NCI-H2081 (cell line): ENCODE results near the gene ZNF101.

Experiments
- DNase-seq, 2 experiments: peaks; one replicate each; lab custom pipeline; 2025; lab: John Stamatoyannopoulos, UW

The ZNF101 gene

DNA sequence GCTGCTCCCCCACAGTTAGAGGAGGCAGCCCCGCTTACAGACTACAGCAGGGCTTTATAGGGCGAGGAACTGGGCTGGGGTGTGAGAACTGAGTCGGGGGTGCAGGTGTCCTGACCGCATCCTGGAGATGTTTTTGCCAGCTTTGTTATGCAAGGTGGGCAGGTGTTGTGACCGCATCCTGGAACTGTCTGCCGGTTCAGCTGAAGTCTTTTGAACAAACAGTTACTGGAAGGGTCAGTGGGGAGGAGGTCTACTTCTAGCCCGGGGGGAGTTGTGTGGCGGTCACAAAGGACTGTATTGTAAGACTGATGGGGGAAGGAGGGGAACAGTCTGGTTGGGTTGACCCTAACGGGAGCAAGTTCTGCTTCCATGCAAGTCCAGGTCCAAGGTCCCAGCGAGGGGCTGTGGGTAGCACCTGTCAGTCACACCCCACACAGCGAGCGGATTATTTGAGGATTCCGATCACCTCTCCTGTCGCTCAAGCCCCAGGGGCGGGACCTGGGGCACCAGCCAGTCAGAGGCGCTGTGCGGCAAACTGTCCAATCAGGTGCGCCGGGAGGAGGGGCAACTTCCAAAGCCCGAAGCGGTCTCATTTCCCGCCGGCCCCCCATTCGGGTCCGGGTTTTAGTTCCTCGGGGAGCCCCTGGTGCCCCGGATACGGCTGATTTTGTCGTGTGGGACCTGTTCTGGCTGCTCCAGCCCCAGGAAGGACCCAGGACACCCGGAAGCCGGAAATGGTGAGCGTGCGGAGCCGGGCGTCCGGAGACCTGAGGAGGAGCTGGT lies at the start of gene ZNF101:
Gene ZNF101, plus strand, starts transcription at position 610 of the 783 bp plus-strand sequence. Its CDS starts 125 bp downstream, at position 735.
- peak; percentile 90 to 94 for DNase-seq

DNA sequence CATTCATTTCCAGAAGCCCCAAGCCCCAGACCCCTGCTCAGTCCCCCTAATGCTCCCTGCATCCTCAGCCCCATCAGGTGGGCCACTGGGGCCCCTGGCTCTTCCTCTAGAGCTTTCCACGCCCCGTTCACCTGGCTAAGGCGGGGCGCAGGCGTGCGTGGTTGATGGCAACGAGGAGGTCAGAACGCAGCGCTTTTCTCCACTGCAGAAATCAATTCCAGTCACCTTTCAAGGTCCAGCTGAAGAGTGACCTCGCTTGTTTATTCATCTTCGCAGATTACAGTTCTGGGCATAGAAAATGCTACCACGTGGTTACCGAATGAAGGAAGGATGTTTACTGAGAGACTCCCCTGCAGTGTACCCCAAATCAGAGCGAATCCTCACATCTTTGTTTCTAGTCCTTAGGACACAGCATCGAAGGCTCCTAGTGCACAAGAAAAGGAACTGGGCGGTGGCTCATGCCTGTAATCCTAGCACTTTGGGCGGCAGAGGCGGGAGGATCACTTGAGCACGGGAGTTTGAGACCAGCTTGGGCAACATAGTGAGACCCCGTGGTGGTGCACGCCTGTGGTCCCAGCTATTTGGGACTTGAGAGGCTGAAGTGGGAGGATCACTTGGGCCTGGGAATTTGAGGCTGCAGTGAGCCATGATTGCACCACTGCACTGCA lies 49.3 kb upstream of the ZNF101 start:
- DNase-seq: no peak

DNA sequence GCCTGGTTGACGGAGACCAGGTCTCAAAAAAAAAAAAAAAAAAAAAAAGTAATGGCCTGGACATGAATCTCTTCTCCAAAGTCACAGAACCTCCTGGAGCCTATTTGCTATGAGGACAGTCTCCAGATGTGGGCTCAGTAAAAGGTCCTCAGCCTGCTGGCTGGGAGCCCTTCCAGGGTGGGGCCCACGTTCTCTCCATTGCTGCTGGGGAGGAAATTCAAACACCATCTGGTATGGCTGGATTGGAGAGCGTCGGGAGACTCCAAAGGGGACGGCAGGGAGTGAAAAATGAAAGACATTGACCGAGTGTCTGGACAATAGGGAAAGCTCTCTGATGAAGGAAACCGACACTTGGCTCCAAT lies 48.8 kb upstream of the ZNF101 start:
- no peak for DNase-seq

DNA sequence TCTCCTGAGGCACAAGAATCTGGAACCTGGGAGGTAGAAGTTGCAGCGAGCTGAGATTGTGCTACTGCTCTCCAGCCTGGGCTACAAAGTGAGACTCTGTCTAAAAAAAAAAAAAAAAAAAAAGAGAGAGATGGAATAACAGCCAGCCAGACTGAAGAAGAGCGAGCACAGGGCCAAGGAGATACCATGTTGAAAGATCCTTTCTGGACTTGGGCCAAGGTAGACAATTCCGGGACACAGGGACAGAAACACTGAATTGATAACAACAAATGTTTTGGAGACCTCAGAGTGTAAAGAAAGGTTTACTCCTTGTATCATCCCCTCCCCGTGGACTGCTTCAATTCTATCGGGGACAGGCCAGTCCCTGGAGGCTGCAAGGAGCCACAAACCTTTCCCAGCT lies 45.3 kb upstream of the ZNF101 start:
- DNase-seq: no peak

DNA sequence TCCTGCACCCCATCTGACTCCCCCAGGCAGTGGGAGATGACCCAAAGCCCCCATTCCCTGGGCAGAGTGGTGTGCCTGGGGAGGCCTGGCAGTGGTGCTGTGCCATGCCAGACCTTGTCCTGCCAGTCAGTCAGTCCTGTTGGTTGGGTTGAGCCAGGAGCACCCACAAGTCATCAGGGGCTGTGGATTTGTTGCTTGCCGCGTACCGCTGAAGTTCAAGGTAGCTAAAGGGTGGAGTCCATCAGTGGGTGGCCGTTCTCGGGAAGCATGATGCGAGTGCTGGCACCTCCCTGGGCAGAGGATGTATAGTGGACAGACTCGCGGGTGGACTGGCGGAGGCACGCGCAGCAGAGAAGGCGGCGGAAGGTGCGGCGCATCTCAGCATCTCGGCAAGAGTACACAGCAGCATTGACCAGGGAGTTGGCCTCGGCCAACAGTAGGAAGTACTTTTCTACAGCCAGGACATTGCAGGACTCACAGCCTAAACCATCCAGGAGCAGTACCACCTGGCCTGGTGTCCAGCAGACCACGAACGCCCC lies 44.5 kb upstream of the ZNF101 start:
- DNase-seq: no peak

DNA sequence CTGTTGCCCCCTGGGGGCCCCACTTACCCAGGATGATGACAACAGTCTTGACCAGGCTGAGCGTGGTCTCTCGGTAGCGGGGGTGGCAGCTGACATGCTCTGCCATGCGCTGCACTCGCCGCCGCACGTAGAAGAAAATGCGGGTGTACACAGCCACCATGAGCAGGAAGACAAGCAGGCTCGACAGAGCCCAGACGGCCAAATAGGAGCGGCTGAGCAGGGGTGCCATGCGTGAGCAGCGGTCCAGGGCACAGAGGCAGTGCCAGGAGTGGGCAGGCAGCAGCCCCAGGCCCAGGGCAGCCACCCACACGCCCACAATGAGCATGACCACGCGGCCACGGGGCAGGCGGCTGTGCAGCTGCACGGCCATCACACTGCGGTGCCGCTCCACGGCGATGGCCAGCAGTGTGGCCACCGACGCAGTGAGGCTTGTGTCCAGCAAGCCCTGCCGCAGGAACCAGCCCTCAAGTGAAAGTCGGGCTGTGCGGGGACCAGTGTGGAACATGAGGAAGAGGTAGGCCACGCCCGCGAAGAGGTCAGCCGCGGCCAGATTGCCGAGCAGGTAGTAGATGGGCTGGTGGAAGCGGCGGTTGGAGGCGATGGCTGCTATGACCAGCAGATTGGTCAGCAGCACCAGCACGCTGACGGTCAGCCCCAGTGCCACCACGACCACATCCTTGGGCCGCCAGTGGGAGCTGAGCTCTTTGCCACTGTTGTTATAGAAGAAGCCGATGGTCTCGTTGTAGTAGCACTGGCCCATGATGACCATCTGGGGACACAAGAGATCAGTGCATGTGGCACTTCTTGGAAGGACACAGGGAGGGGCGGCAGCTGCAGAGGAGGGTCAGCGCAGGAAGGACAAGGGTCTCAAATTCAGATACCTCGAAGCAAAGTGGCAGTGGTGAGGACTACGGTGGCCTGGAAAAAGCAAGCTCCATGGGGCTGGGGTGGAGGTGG lies 41.8 kb upstream of the ZNF101 start:
- DNase-seq: no peak

DNA sequence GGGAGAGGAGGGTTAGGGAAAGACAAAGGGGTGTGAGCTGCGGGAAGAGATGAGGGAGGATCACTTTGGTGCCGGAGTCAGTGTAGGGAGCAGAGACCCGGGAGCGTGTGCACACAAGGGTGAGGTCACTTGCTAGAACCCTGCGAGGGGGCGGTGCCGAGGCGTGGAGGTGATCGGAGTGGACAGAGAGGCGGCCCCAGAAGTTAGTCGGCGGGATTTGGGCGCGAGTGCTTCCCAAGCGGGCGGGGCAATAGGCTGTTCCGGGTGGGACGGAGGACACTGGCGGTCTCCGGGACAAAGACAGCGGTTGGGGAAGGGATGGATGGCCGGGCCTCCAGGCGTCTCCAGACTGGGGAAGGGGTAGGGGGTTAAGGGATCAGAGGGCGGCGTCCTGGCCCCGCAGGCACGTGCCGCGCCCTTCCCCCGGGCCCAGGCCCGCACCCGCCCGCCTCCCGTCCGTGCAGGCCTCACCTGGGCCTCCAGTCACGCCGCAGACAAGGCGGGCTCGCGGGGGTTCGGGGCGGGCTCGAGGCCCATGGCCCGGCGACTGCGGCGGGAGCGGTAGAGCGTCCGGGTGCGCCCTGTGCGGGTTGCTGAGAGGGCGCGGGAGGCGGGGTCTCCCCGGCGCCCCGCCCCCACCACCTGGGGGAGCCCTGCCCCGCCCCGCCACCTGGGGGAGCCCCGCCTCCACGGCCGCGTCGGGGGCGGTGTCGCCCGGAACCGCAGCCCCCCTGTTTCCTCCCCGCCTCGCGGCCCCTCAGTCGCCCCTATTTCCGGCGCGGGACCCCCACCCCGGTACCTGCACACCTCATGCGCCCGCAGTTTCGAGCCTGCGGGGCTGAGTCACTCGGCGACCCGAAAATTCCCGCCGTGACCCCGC lies 40.8 kb upstream of the ZNF101 start, which contains the start of gene LPAR2:
Gene LPAR2, minus strand, starts transcription at position 600 of the 880 bp plus-strand sequence. CDS start 945 bp downstream, outside the sequence.
- DNase-seq: peak; percentile 50 to 64

DNA sequence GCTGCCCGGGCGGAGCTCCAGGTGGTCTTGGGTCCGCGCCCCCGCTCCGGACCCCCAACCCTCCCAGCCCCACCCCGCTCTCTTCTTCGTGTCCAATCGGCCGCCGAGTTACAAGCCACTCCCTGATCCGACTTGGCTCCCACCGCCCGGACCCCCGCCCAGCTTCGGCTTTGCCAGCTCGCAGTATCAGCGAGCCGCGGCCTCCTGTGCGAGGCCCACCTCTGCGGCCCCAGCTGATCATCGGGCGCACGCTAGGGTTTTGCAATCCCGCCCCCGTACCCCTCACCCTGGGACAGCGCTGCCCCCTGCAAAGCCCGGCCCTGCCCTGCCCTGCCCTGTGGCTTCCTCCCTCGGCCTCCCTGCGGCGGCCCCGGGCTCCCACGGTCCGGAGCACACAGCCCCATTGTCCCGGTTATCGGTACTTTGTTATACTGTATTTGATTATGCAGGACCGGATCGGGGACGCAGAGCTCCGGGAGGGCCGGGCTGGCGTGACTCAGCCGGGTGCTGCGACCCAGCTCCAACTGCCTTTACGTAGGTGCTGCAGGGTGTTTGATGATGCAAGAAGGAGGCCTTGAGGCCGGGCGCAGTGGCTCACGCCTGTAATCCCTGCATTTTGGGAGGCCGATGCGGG lies 40.0 kb upstream of the ZNF101 start:
- peak; percentile 26 to 50 for DNase-seq

DNA sequence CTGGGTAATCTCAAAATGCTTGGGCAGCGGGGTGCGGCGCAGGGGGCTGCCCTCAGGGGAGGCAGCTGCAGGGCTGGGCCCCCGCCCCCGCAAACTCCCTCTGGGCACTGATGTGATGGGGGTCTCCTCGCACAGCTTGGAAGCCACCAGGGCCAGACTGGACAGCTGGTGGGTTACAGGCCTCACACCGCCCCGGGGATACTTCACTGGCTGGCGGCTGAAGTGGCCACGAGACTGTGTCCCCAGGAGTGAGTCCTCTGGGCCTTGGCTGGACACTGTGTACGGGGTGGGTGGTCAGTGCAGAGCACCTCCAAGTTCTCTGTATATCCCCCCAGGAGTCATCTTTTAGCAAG lies 38.6 kb upstream of the ZNF101 start:
- DNase-seq: no peak

DNA sequence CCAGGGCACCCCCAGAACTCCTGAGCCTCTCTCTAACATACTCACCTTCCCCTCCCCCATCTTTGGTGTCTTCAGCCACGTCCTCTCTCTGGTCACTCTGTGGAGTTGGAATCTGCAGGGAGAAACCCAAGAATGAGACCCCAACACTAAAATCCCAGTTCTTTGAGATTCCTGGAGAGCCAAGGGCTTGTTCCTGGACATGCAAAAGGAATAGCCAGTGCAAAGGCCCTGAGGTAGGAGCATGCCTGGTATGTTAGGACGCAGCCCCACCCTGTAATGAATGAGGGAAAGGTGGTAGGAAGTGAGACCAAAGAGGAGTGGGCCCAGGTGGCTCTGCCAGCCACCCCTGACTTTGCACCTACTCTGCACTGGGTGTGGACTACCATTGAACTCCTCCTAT lies 38.2 kb upstream of the ZNF101 start:
- DNase-seq: no peak

DNA sequence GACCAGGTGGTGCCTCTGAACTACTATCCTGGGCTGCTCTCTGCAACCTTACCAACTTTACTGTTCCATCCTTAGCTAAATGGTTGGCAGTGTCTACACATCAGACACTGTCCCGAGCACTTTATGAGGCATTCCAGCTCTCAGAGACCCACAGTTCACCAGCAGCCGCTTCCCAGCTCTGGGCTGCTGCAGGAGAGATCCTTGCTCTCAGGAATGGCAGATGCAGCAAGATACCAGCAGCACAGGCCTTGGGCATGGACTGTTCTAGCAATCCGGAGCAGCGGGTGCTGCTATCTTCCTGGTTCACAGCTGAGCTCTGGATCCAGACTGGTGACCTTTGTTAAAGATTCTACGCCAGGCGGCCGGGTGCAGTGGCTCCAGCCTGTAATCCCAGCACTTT lies 37.3 kb upstream of the ZNF101 start:
- DNase-seq: no peak

DNA sequence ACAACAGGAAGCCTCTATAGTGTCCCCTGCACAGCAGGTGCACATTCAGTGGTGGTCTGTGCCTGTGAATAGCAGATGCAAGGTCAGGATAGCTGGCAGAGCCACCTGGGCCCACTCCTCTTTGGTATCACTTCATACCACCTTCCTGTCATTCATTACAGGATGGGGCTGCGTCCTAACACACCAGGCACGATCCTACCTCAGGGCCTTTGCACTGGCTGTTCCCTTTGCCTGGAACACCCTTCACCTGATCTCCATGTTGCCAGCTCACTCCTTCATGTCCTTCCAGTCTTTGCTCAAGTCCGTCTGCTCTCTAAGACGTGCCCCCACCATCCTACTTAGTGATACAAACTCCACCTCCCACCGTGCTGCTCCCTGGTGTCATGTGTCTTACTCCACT lies 36.0 kb upstream of the ZNF101 start:
- DNase-seq: no peak

DNA sequence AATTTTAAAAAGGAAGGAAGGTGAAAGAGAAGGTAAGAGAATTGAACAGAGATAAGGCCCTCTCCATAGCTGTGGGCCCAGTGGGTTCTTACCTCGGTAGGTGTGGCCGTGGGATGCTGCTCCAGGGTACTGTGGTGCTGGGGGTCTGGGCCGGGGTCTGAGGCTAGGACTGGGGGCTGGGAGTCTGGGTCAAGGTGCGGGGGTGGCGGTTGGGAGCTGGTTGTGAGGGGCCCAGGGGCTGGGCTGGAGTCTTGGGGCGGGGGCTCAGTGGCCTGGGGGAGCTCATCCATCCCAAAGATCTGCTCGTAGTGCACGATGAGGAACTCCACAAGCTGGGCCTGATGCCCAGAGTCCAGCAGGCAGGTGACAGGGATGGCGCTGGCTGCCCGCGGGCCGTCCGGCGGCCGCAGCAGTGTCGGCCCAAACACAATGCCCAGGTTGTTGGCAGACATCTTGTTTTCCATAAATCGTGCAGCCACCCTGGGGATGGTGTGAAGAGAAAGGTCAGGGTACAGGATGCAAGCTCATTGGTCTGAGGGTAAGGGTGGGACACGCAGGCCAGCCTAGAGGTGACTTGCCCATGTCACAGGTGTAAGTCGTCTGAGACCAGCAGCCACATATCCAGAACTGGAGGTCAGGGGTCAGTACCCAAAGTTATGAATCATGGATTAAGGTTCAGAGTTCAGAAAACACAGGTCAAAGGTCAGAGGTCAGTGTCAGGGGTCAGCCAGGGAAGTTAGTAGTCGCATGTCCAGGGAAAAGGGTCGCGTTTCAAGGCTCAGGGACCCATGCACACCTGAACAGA lies 34.7 kb upstream of the ZNF101 start:
- DNase-seq: no peak

DNA sequence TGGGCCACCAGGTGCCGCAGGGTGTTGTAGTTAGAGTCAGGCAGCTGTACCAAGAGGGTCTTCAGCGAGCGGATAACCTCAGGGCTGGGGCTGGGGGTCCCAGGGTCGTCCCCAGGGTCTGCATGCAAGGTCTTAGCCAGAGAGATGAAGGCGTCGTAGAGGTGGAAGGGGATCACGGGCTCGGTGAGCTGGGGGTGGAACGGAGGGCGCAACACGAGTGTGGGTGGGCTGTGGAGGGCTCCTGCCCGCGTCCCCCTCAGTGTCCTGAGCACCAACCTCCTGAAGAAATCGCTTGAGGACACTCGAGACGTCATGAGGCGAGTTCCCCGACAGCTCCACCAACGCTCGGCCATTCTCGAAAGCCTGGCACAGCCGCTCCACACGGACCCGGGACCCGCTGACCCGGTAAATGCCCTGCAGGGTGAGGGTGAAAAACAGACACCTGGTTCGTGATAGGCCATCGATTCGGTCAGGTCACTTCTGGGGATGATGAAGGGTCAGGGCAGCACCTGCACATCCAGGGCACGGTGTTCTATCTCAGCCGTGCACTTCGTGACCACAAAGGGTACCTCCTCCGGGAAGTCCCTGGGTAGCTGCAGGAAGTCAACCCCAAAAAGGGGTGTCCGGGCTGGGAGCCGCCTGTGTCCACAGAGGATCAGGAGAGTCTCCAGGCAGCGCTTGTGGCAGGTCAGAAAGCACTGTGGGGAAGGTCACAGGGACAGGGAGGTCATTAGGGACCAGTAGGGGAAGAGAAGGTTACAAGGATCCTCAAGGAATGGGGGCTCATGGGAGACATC lies 33.9 kb upstream of the ZNF101 start:
- DNase-seq: no peak

DNA sequence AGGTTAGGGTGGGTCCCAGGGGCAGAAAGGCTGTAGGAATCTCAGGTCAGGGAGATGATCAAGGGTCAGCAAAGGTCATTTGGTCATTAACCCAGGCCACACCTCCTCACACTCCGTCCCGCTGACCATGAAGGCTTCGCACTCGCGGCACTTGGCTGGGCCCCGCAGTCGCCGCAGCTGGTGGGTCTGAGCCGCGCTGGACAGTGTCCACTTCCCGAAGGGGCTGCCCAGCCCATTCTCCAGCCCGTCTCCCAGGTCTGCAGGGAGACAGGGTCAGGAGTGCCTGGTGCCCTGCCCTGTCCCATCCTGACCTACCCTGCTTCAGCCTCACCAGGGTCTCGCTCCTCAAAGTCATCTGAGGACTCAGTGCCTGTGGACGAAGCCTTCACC lies 33.3 kb upstream of the ZNF101 start:
- DNase-seq: no peak

DNA sequence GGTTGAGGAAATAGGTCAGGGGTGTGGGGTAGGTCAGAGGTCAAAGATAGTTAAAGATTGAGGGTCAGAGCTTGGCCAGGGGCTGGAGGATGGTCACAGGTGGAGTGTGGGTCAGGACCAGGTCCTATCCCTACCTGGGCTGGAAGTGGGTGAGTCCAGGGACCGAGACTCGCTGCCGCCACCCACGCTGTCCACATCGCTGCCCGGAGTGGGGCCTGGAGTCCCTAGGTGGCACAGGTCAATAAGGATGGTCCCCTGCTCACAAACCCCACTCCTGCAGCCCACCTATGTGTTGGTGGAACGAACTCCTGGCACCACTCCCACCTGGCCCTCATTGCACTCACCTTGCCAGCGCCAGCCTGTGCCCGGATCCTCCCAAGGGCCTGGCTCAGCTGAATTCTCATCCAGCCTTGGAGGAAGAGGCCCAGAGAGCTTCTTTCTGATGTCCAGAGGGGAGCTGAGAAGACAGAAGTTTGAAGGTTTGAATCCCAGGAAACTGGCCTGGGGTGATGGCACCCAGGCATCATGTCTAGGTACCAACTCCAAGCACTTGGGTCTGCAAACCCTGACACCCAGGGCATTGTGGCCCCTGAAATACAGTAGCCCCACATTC lies 32.0 kb upstream of the ZNF101 start:
- DNase-seq: no peak

DNA sequence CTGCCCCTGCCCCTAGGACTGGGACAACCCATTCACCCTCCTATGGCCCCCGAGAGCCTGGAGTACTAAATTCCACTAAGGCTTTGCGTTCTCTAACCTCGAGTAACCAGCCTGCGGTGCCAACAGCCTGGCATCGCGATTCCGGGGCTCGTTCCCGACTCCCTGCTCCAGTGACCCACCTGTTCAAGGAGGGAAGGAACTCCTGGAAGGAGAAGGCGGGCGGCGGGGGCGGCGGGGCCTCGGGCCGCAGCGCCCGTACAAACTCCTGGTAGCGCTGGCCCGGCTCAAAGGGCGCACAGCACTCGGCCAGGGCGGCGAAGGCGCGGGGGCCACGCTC lies 31.5 kb upstream of the ZNF101 start:
- no peak for DNase-seq

DNA sequence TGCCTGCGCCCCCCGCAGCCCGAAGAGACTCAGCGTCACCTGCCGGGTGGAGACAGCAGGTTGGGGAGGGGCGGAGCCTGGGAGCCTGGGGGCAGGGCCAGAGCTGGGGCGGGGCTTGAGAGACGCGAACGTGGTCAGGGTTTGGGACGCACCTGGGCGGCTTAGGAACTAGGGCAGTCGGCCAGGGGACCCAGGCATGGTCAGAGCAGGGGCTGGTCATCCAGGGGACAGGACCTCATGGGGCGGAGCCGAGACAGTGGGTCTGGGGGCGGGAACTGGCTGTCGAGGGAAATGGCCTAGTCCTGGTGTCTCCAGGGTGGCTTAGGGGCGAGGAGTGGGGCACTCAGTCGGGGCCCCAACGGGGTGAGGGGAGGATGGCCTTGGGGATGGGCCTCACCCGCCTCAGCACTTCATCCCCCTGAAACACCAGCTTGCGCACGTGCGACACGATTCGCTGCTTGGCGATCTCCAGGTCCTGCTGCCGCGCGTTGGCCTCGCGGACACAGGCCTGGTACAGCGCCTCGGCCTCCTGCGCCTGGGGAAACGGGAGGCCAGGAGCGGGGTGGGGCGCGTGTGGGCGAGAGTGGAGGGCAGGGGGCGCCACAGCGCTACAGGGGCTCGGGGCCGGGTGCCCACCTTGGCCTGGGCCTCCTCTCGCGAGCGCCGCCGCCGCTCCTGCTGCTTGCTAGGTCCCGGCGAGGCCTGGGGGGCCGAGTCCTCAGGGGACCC lies 31.0 kb upstream of the ZNF101 start:
- DNase-seq: no peak
